H1 (cell line): ENCODE data around the gene RPP25. TPM values are rescaled to one million over a fixed set of nuclear protein-coding genes. Genes with fewer than 3 reads are reported as not detected.

ENCODE experiments used
- CTCF ChIA-PET: fragments of 300-600 bp; sonication (Branson Sonifier 250); formaldehyde crosslinking; loops from one replicate; lab custom pipeline; 2021; ENCODE audit not compliant: partially characterized antibody; lab: Charles Lee
- POLR2A ChIA-PET: fragments of 300-600 bp; sonication (Branson Sonifier 250); formaldehyde crosslinking; loops from one replicate; lab custom pipeline; 2021; ENCODE audit warnings: inconsistent platforms; ENCODE audit not compliant: partially characterized antibody; lab: Charles Lee
- DNase-seq, 2 experiments: peaks; one replicate each; pipeline versions ENCODE4 v3.0.0 to v3.0.0-alpha.2; 2010 to 2022; ENCODE audit warnings: low spot score in 2 of 2, low read depth in 1 of 2, mixed read lengths in 1 of 2
- FAIRE-seq: peaks from 2 replicates; lab custom pipeline; 2011; peaks lifted over from hg19 to GRCh38; lab: Jason Lieb, UNC
- H2AFZ ChIP-seq: 2 replicates; pipeline ENCODE4 v1.8.1; 2012; ENCODE audit warnings: low read length, inconsistent platforms
- H2AK5ac ChIP-seq: 2 replicates; pipeline ENCODE4 v1.6.1; 2013; ENCODE audit warnings: low read depth, low read length
- H2BK120ac ChIP-seq: replicated peaks from 2 replicates; pipeline ENCODE3; 2013; ENCODE audit warnings: low read depth, low read length, inconsistent platforms
- H2BK12ac ChIP-seq: 2 replicates; pipeline ENCODE4 v1.6.1; 2013; ENCODE audit warnings: low read depth, low read length
- H2BK15ac ChIP-seq: 2 replicates; pipeline ENCODE4 v1.6.1; 2013; ENCODE audit warnings: low read length
- H2BK20ac ChIP-seq: 2 replicates; pipeline ENCODE4 v1.6.1; 2013; ENCODE audit warnings: low read length
- H2BK5ac ChIP-seq: 2 replicates; pipeline ENCODE4 v1.6.1; 2013; ENCODE audit warnings: low read depth, low read length
- H3K14ac ChIP-seq: 2 replicates; pipeline ENCODE4 v1.6.1; 2013; ENCODE audit warnings: inconsistent platforms; ENCODE audit not compliant: insufficient read length
- H3K18ac ChIP-seq: 2 replicates; pipeline ENCODE4 v1.6.1; 2013; ENCODE audit warnings: low read length; ENCODE audit errors: extremely low read depth
- H3K23ac ChIP-seq: 2 replicates; pipeline ENCODE4 v1.6.1; 2013; ENCODE audit warnings: inconsistent platforms; ENCODE audit not compliant: insufficient read length
- H3K23me2 ChIP-seq: 2 replicates; pipeline ENCODE4 v1.6.1; 2013; ENCODE audit warnings: low read depth, low read length
- H3K27ac ChIP-seq: 2 replicates; pipeline ENCODE4 v1.6.1; 2011; ENCODE audit warnings: low read depth, low read length, inconsistent platforms
- H3K27me3 ChIP-seq, 4 experiments: replicated peaks in 1 of 4; 1 replicate in 1 of 4; 2 replicates in 3 of 4; pipeline versions ENCODE4 v1.6.1 to v1.8.1; 2011 to 2013; ENCODE audit warnings: low read length in 3 of 4, mild to moderate bottlenecking in 3 of 4, inconsistent platforms in 2 of 4, mixed read lengths in 2 of 4, moderate library complexity in 1 of 4; ENCODE audit not compliant: control insufficient read depth in 3 of 4, insufficient read depth in 3 of 4; ENCODE audit errors: extremely low read depth in 1 of 4
- H3K36me3 ChIP-seq, 4 experiments: 2 replicates each; pipeline versions ENCODE4 v1.6.1 to v1.8.1; 2011 to 2013; ENCODE audit warnings: mild to moderate bottlenecking in 4 of 4, low read length in 3 of 4, moderate library complexity in 2 of 4, control low read depth in 1 of 4, inconsistent platforms in 1 of 4; ENCODE audit not compliant: insufficient read depth in 4 of 4, control insufficient read depth in 2 of 4
- H3K4ac ChIP-seq: replicated peaks from 2 replicates; pipeline ENCODE3; 2013; ENCODE audit warnings: low read length, low read depth, mixed read lengths, inconsistent platforms; ENCODE audit not compliant: insufficient read length
- H3K4me1 ChIP-seq, 4 experiments: replicated peaks in 1 of 4; 1 replicate in 1 of 4; 2 replicates in 3 of 4; pipeline versions ENCODE4 v1.6.1 to v1.8.1; 2011 to 2013; ENCODE audit warnings: low read length in 3 of 4, inconsistent platforms in 2 of 4, mixed read lengths in 1 of 4; ENCODE audit not compliant: insufficient read depth in 4 of 4, control insufficient read depth in 3 of 4
- H3K4me2 ChIP-seq, 2 experiments: 2 replicates each; pipeline versions ENCODE4 v1.6.1 to v1.8.1; 2011 to 2013; ENCODE audit warnings: low read depth in 2 of 2, low read length in 2 of 2, control low read depth in 1 of 2, inconsistent platforms in 1 of 2, mild to moderate bottlenecking in 1 of 2; ENCODE audit not compliant: insufficient read depth in 1 of 2
- H3K4me3 ChIP-seq, 4 experiments: fragments of 200-600, 300-600 bp in 1 of 4; sonication (generic), shearing (Covaris generic), sonication (Bioruptor Twin) in 1 of 4; 2 replicates each; pipeline versions ENCODE4 v1.5.1 to v1.8.1; 2011 to 2016; ENCODE audit warnings: low read length in 4 of 4, low read depth in 3 of 4, control low read depth in 2 of 4, inconsistent platforms in 2 of 4, mild to moderate bottlenecking in 2 of 4, mixed read lengths in 1 of 4, moderate library complexity in 1 of 4; ENCODE audit not compliant: insufficient read depth in 2 of 4; ENCODE audit errors: extremely low read depth in 1 of 4
- H3K56ac ChIP-seq: replicated peaks from 2 replicates; pipeline ENCODE3; 2013; ENCODE audit warnings: low read depth, mild to moderate bottlenecking, mixed read lengths, low read length, inconsistent platforms; ENCODE audit not compliant: insufficient read length
- H3K79me1 ChIP-seq: 2 replicates; pipeline ENCODE4 v1.6.1; 2013; ENCODE audit warnings: low read depth, low read length, control low read depth
- H3K79me2 ChIP-seq, 2 experiments: 2 replicates each; pipeline versions ENCODE4 v1.6.1 to v1.8.1; 2012 to 2013; ENCODE audit warnings: low read length in 2 of 2, mild to moderate bottlenecking in 2 of 2, inconsistent platforms in 1 of 2; ENCODE audit not compliant: insufficient read depth in 2 of 2, control insufficient read depth in 1 of 2
- H3K9ac ChIP-seq, 4 experiments: replicated peaks in 1 of 4; 1 replicate in 1 of 4; 2 replicates in 3 of 4; pipeline versions ENCODE4 v1.6.1 to v1.8.1; 2011 to 2013; ENCODE audit warnings: low read depth in 3 of 4, low read length in 3 of 4, control low read depth in 2 of 4, mild to moderate bottlenecking in 2 of 4, moderate library complexity in 2 of 4, inconsistent platforms in 1 of 4; ENCODE audit errors: extremely low read depth in 1 of 4
- H3K9me3 ChIP-seq, 2 experiments: 2 replicates each; pipeline versions ENCODE4 v1.6.1 to v1.8.1; 2012 to 2013; ENCODE audit warnings: mild to moderate bottlenecking in 2 of 2, moderate library complexity in 2 of 2, control low read depth in 1 of 2, inconsistent platforms in 1 of 2, low read depth in 1 of 2, low read length in 1 of 2, mixed read lengths in 1 of 2; ENCODE audit not compliant: insufficient read depth in 2 of 2
- H4K20me1 ChIP-seq, 2 experiments: replicated peaks in 1 of 2; 2 replicates each; pipeline versions ENCODE3 to v1.8.1; 2011 to 2013; ENCODE audit warnings: inconsistent platforms in 2 of 2, low read length in 2 of 2, mild to moderate bottlenecking in 1 of 2; ENCODE audit not compliant: insufficient read depth in 2 of 2, control insufficient read depth in 1 of 2
- H4K5ac ChIP-seq: 2 replicates; pipeline ENCODE4 v1.6.1; 2013; ENCODE audit warnings: low read length, low read depth, mixed read lengths, inconsistent platforms; ENCODE audit not compliant: insufficient read length
- H4K8ac ChIP-seq: 2 replicates; pipeline ENCODE4 v1.8.0; 2013; ENCODE audit warnings: mild to moderate bottlenecking, moderate library complexity, low read length, inconsistent platforms; ENCODE audit not compliant: insufficient read depth; ENCODE audit errors: extremely low read depth
- H4K91ac ChIP-seq: replicated peaks from 2 replicates; pipeline ENCODE3; 2013; ENCODE audit warnings: low read length, mixed read lengths, inconsistent platforms; ENCODE audit not compliant: insufficient read length
- CEBPB ChIP-seq: IDR thresholded peaks from 2 replicates; pipeline ENCODE4 v1.6.1; 2012; ENCODE audit warnings: low read depth, low read length
- HDAC6 ChIP-seq: IDR thresholded peaks from one replicate; pipeline ENCODE4 v1.7.1; 2012; ENCODE audit warnings: low read depth, mild to moderate bottlenecking, inconsistent platforms, low read length, moderate library complexity
- WGBS, 2 experiments: shearing (Covaris generic) in 1 of 2; methylation state at CpG; one replicate each; pipeline versions ENCODE4 v1.1.6 to v1.1.7; 2013 to 2015; ENCODE audit warnings: low lambda C conversion rate in 2 of 2, mixed read lengths in 2 of 2, inconsistent platforms in 1 of 2, low coverage in 1 of 2, missing lambda C conversion rate in 1 of 2; ENCODE audit not compliant: insufficient replicate concordance in 2 of 2, insufficient coverage in 1 of 2, insufficient read length in 1 of 2; ENCODE audit errors: extremely low coverage in 1 of 2, missing lambda C conversion rate in 1 of 2; 5-methylcytosine and 5-hydroxymethylcytosine counted together
- polyA plus RNA-seq, 7 experiments: library from polyadenylated mRNA; depleted of rRNA in 3 of 7; stranded (reverse) in 5 of 7; unstranded in 2 of 7; fragments of >200 nt in 5 of 7; fragments of 200-250 nt in 2 of 7; gene quantifications; 1 replicate in 5 of 7; 2 replicates in 1 of 7; 4 replicates in 1 of 7; pipeline versions ENCODE4 v1.2.1 to v1.2.3, GENCODE V29; 2011 to 2013; ENCODE audit warnings: missing spikeins in 2 of 7, mixed read lengths in 2 of 7
- total RNA-seq: library from RNA; stranded (reverse); fragmentation: NEBNext Ultra II Directional; extraction: Animal tissue kit (Norgen Biotek cat#: 25700); gene quantifications from 2 replicates; pipeline ENCODE4 v1.2.1, GENCODE V29; 2021

Gene RPP25
- total and polyA plus RNA-seq, 2 of the 8 experiments (the other 6 are each of a cell fraction or from before 2014, with no cell fraction given): 17.4 to 19.8 TPM

- no peaks in the 10 kb centered on the region for H3K79me1 ChIP-seq
- no peak overlapping the region for H4K5ac ChIP-seq
- no peak overlapping the region for H3K4me2 ChIP-seq
- peaks cover 0 to 4% (median 1%) of the 10 kb centered on the region in 4 experiments; a peak in 3 of 7 replicates for H3K4me1 ChIP-seq
- no peaks in the 10 kb centered on the region for H3K9me3 ChIP-seq
- no peak overlapping the region for H2AK5ac ChIP-seq
- FAIRE-seq (no peak), DNase-seq (no peak)
- H2BK12ac ChIP-seq: no peak overlapping the region
- no peak overlapping the region for H3K56ac ChIP-seq
- H3K27ac ChIP-seq: no peak overlapping the region
- H3K18ac ChIP-seq: no peak overlapping the region
- no peak overlapping the region for H2AFZ ChIP-seq
- H3K4ac ChIP-seq: no peak overlapping the region
- H4K8ac ChIP-seq: no peak overlapping the region
- H3K79me2 ChIP-seq: no peaks in the 10 kb centered on the region
- H3K4me3 ChIP-seq: no peak overlapping the region
- no peak overlapping the region for H3K23ac ChIP-seq
- H2BK120ac ChIP-seq: no peak overlapping the region
- no peaks in the 10 kb centered on the region for H3K36me3 ChIP-seq
- H3K23me2 ChIP-seq: no peaks in the 10 kb centered on the region
- no peaks in the 10 kb centered on the region for H3K27me3 ChIP-seq
- no peak overlapping the region for H3K14ac ChIP-seq
- WGBS, 2 experiments: 93% methylated on average over 1 of the region's 1 CpG; no CpG with 5 or more reads in 1 of the 2 experiments
- H4K20me1 ChIP-seq: no peaks in the 10 kb centered on the region
- no peak overlapping the region for H4K91ac ChIP-seq
- H2BK15ac ChIP-seq: no peak overlapping the region
- H2BK5ac ChIP-seq: no peak overlapping the region
- no peak for TF ChIP-seq HDAC6
- TF ChIP-seq CEBPB: no peak
- no peak overlapping the region for H3K9ac ChIP-seq
- CTCF ChIA-PET: interaction anchor here (1.2 to 2.7 kb wide), 4 partner anchors 10 to 20 kb away, joined by 3 to 20 read pairs (median 6); partner anchors contain the start of genes RPP25 and SCAMP5
- POLR2A ChIA-PET: no interaction called here
- no peak overlapping the region for H2BK20ac ChIP-seq
These were observed 21.5 kb upstream of the RPP25 start for GRCh38 chr15:74978077-74978476.
